ENCODE measurements around the gene PDE3A. TPM values are rescaled to one million over a fixed set of nuclear protein-coding genes. Genes with fewer than 3 reads are reported as not detected.
A peak's percentile ranks its signal among the peaks of the same experiment; 100 is the strongest.

PDE3A gene
- polyA plus RNA-seq, 3 donors = 0.10 TPM; not detected in 2

- WGBS (ENCODE audit: insufficient coverage) = no CpG with 5 or more reads among the region's 2 CpGs
- Histone ChIP-seq H2AFZ (ENCODE audit: insufficient read depth, low read depth, low read length, poor library complexity, severe bottlenecking) (no peak overlapping the region), H3K4me1 (ENCODE audit: control insufficient read depth in 1 of 2, insufficient read depth in 2 of 2, low read length in 2 of 2) (peaks cover 26 to 43% of the 10 kb centered on the region in 2 donors), H3K9me3 (replicated peaks in 1 of 2; ENCODE audit: control insufficient read depth in 1 of 2, insufficient read depth in 1 of 2, low read length in 2 of 2) (no peaks in the 10 kb centered on the region), H4K20me1 (ENCODE audit: insufficient read depth, low read length) (no peaks in the 10 kb centered on the region), H3K9ac (ENCODE audit: insufficient read depth, low read length, poor library complexity, severe bottlenecking) (no peak overlapping the region), H3K4me3 (replicated peaks in 1 of 3; ENCODE audit: low read depth in 2 of 3, low read length in 3 of 3) (no peak overlapping the region), H3K27ac (ENCODE audit: low read depth in 1 of 2, low read length in 2 of 2) (no peak overlapping the region), H3K4me2 (replicated peaks; ENCODE audit: extremely low read depth, low read length, poor library complexity, severe bottlenecking) (no peak overlapping the region), H3K27me3 (ENCODE audit: control insufficient read depth in 2 of 2, insufficient read depth in 2 of 2, low read length in 2 of 2) (no peaks in the 10 kb centered on the region), H3K79me2 (ENCODE audit: insufficient read depth, low read length) (no peaks in the 10 kb centered on the region), H3K36me3 (replicated peaks in 1 of 2; ENCODE audit: control insufficient read depth in 1 of 2, insufficient read depth in 2 of 2, low read length in 2 of 2) (no peaks in the 10 kb centered on the region)
- no peak for TF ChIP-seq CTCF (IDR thresholded peaks at IDR 0.05)
- peaks cover 0 to 7% (median 0%) of the 10 kb centered on the region in 3 donors for H3K27me3 Mint-ChIP-seq (ENCODE audit: low read depth in 3 of 3)
- no peak overlapping the region for H3K27ac Mint-ChIP-seq
- peaks cover 33% of the 10 kb centered on the region for H3K4me1 Mint-ChIP-seq
- no peak for DNase-seq
- no peaks in the 10 kb centered on the region for H3K36me3 Mint-ChIP-seq
- intact Hi-C loops (cut with micrococcal nuclease) = no loop called here
- H3K4me3 Mint-ChIP-seq = no peak overlapping the region
- no peaks in the 10 kb centered on the region for H3K9me3 Mint-ChIP-seq
Measured at GRCh38 chr12:20403230-20403629, 34.9 kb downstream of the PDE3A start.

- H3K36me3 Mint-ChIP-seq = no peaks in the 10 kb centered on the region
- H3K4me1 Mint-ChIP-seq = peaks cover 25% of the 10 kb centered on the region
- WGBS (ENCODE audit: insufficient coverage) = 0% methylated on average over 2 of the region's 6 CpGs
- peaks cover 20 to 32% of the 10 kb centered on the region in 2 donors for H3K4me1 ChIP-seq (ENCODE audit: control insufficient read depth in 1 of 2, insufficient read depth in 2 of 2, low read length in 2 of 2)
- H3K9me3 ChIP-seq (replicated peaks in 1 of 2; ENCODE audit: control insufficient read depth in 1 of 2, insufficient read depth in 1 of 2, low read length in 2 of 2) = no peaks in the 10 kb centered on the region
- peak overlapping the region in 1 of 2 donors; percentile 2 for H3K27ac ChIP-seq (ENCODE audit: low read depth in 1 of 2, low read length in 2 of 2)
- no peaks in the 10 kb centered on the region for H3K36me3 ChIP-seq (replicated peaks in 1 of 2; ENCODE audit: control insufficient read depth in 1 of 2, insufficient read depth in 2 of 2, low read length in 2 of 2)
- no peak overlapping the region for H2AFZ ChIP-seq (ENCODE audit: insufficient read depth, low read depth, low read length, poor library complexity, severe bottlenecking)
- H3K27ac Mint-ChIP-seq = peak overlapping the region; percentile 59 to 90 (median 84)
- intact Hi-C loops (cut with micrococcal nuclease) = no loop called here
- peaks cover 0 to 7% (median 0%) of the 10 kb centered on the region in 3 donors for H3K27me3 Mint-ChIP-seq (ENCODE audit: low read depth in 3 of 3)
- peak overlapping the region in 1 of 2 donors; percentile 83 for H3K4me3 Mint-ChIP-seq
- peak overlapping the region; percentile 50 for H3K4me2 ChIP-seq (replicated peaks; ENCODE audit: extremely low read depth, low read length, poor library complexity, severe bottlenecking)
- no peaks in the 10 kb centered on the region for H4K20me1 ChIP-seq (ENCODE audit: insufficient read depth, low read length)
- peak overlapping the region in 1 of 3 experiments; percentile 15 for H3K4me3 ChIP-seq (replicated peaks in 1 of 3; ENCODE audit: low read depth in 2 of 3, low read length in 3 of 3)
- no peaks in the 10 kb centered on the region for H3K27me3 ChIP-seq (ENCODE audit: control insufficient read depth in 2 of 2, insufficient read depth in 2 of 2, low read length in 2 of 2)
- H3K9ac ChIP-seq (ENCODE audit: insufficient read depth, low read length, poor library complexity, severe bottlenecking) = no peak overlapping the region
- H3K9me3 Mint-ChIP-seq = no peaks in the 10 kb centered on the region
- peak; percentile 68 to 84 (median 77) for DNase-seq
- H3K79me2 ChIP-seq (ENCODE audit: insufficient read depth, low read length) = no peaks in the 10 kb centered on the region
- no peak for TF ChIP-seq CTCF (IDR thresholded peaks at IDR 0.05)
Measured at GRCh38 chr12:20404576-20405346, 36.4 kb downstream of the PDE3A start.

Data from CD14-positive monocyte (primary cell).